GM19463 (cell line): ENCODE results near the gene SUGP1.
"Not testable (repeated sequence)": the region's sequence is repeated elsewhere in the genome, so short reads cannot be mapped to it uniquely, and the experiment has no call there.

Experiments
- ATAC-seq: cut with Tn5 transposase; IDR thresholded peaks from one replicate; pipeline ENCODE4 v1.9.1; 2021; ENCODE audit warnings: mild to moderate bottlenecking, moderate library complexity; ENCODE audit not compliant: unreplicated experiment

The SUGP1 gene

GRCh38 chr19:19320361-19321140 lies at the start of gene SUGP1, which contains the start of gene MAU2:
SUGP1 (minus strand) TSS chr19:19320509; CDS start chr19:19320496, 13 bp downstream.
MAU2 (plus strand) TSS chr19:19320829; CDS start chr19:19320860, 31 bp downstream.
- ATAC-seq: peak; percentile 92

GRCh38 chr19:19368087-19368486 lies 47.8 kb upstream of the SUGP1 start:
- ATAC-seq: no peak

GRCh38 chr19:19366434-19367396 lies 46.4 kb upstream of the SUGP1 start:
- ATAC-seq: peak; percentile 81

- no peak for ATAC-seq
These were observed 41.8 kb upstream of the SUGP1 start for GRCh38 chr19:19362075-19362474.

- ATAC-seq: peak; percentile 73
These were observed 40.8 kb upstream of the SUGP1 start for GRCh38 chr19:19361075-19361594.

GRCh38 chr19:19356901-19357566 lies 36.7 kb upstream of the SUGP1 start:
- no peak for ATAC-seq

GRCh38 chr19:19356500-19356899 lies 36.2 kb upstream of the SUGP1 start:
- ATAC-seq: no peak

- no peak for ATAC-seq
These were observed 35.4 kb upstream of the SUGP1 start for GRCh38 chr19:19355606-19356139.

GRCh38 chr19:19354932-19355331 lies 34.6 kb upstream of the SUGP1 start:
- no peak for ATAC-seq

- no peak for ATAC-seq
These were observed 33.7 kb upstream of the SUGP1 start for GRCh38 chr19:19354007-19354406.

GRCh38 chr19:19352823-19353222 lies 32.5 kb upstream of the SUGP1 start:
- ATAC-seq: no peak

- not testable (repeated sequence) for ATAC-seq
These were observed 30.4 kb upstream of the SUGP1 start for GRCh38 chr19:19350756-19351155.

GRCh38 chr19:19349365-19349764 lies 29.1 kb upstream of the SUGP1 start:
- no peak for ATAC-seq

- ATAC-seq: no peak
These were observed 28.0 kb upstream of the SUGP1 start for GRCh38 chr19:19348266-19348665.

- ATAC-seq: no peak
These were observed 27.2 kb upstream of the SUGP1 start for GRCh38 chr19:19347401-19348110.

GRCh38 chr19:19345970-19346369 lies 25.7 kb upstream of the SUGP1 start:
- ATAC-seq: no peak

GRCh38 chr19:19345232-19345631 lies 24.9 kb upstream of the SUGP1 start:
- no peak for ATAC-seq

- ATAC-seq: no peak
These were observed 23.5 kb upstream of the SUGP1 start for GRCh38 chr19:19343762-19344161.

- ATAC-seq: no peak
These were observed 22.7 kb upstream of the SUGP1 start for GRCh38 chr19:19343016-19343362.
